GM12878 (cell line): ENCODE measurements around the gene AQP3. TPM values are rescaled to one million over a fixed set of nuclear protein-coding genes. Genes with fewer than 3 reads are reported as not detected.

ENCODE experiments used
- ATAC-seq: fragments of 200-7000 bp; cut with Tn5 transposase; 3 replicates; pipeline ENCODE4 v1.9.1; 2020; ENCODE audit warnings: mild to moderate bottlenecking, moderate library complexity
- BruUV-seq: library from RNA; stranded (reverse); fragments of 400-500 nt; replicated peaks from 2 replicates; lab custom pipeline; 2021; lab: Mats Ljungman, UMichigan
- CTCF ChIA-PET: fragments of 300-600 bp; sonication (Branson Sonifier 250); formaldehyde crosslinking; extraction: SDS; loops from one replicate; lab custom pipeline; 2021; ENCODE audit warnings: inconsistent platforms; lab: Yijun Ruan, JAX
- POLR2A ChIA-PET: fragments of 350-600 bp; formaldehyde crosslinking; extraction: SDS; loops from one replicate; lab custom pipeline; 2021; ENCODE audit warnings: inconsistent platforms; lab: Charles Lee
- RAD21 ChIA-PET: fragments of 300-600 bp; sonication (Branson Sonifier 250); formaldehyde crosslinking; loops from one replicate; lab custom pipeline; 2023; ENCODE audit warnings: antibody characterized with exemption; ENCODE audit not compliant: unreplicated experiment; lab: Charles Lee
- SMC1A ChIA-PET: fragments of 300-600 bp; sonication (Branson Sonifier 250); formaldehyde crosslinking; loops from one replicate; lab custom pipeline; 2023; ENCODE audit not compliant: unreplicated experiment, uncharacterized antibody; lab: Charles Lee
- DNase-seq: peaks from one replicate; pipeline ENCODE4 v3.0.0-alpha.2; 2011; ENCODE audit warnings: low read depth, low spot score
- FAIRE-seq: peaks from 3 replicates; lab custom pipeline; 2011; peaks lifted over from hg19 to GRCh38; lab: Jason Lieb, UNC
- H2AFZ ChIP-seq: 2 replicates; pipeline ENCODE4 v1.6.0; 2011; ENCODE audit warnings: low read depth, low read length, control low read depth; ENCODE audit not compliant: control insufficient read depth
- H3K27ac ChIP-seq: 2 replicates; pipeline ENCODE4 v1.5.1; 2011; ENCODE audit warnings: control low read depth; ENCODE audit not compliant: control insufficient read depth, insufficient read depth
- H3K27me3 ChIP-seq, 2 experiments: replicated peaks in 1 of 2; 2 replicates each; pipeline versions ENCODE4 v1.6.0 to v1.6.1; 2011; ENCODE audit warnings: low read length in 1 of 2; ENCODE audit not compliant: control insufficient read depth in 2 of 2, insufficient read depth in 2 of 2
- H3K36me3 ChIP-seq, 2 experiments: 2 replicates each; pipeline ENCODE4 v1.5.1; 2011; ENCODE audit warnings: low read length in 1 of 2; ENCODE audit not compliant: control insufficient read depth in 2 of 2, insufficient read depth in 2 of 2
- H3K4me1 ChIP-seq: 2 replicates; pipeline ENCODE4 v1.6.1; 2011; ENCODE audit warnings: mild to moderate bottlenecking, low read length, moderate library complexity, mixed read lengths; ENCODE audit not compliant: control insufficient read depth, insufficient read depth
- H3K4me2 ChIP-seq: 2 replicates; pipeline ENCODE4 v1.6.0; 2011; ENCODE audit warnings: control low read depth; ENCODE audit not compliant: control insufficient read depth, insufficient read depth
- H3K4me3 ChIP-seq: fragments of 200-600 bp; sonication (generic); 2 replicates; pipeline ENCODE4 v1.5.1; 2016
- H3K79me2 ChIP-seq: 2 replicates; pipeline ENCODE4 v1.6.0; 2011; ENCODE audit warnings: low read length; ENCODE audit not compliant: control insufficient read depth, insufficient read depth
- H3K9ac ChIP-seq: 2 replicates; pipeline ENCODE4 v1.8.0; 2011; ENCODE audit warnings: low read length, control low read depth, mixed read lengths; ENCODE audit not compliant: control insufficient read depth, insufficient read depth
- H3K9me3 ChIP-seq: replicated peaks from 3 replicates; pipeline ENCODE4 v1.5.1; 2011; ENCODE audit warnings: mild to moderate bottlenecking, low read length; ENCODE audit not compliant: control insufficient read depth, insufficient read depth
- H4K20me1 ChIP-seq: 2 replicates; pipeline ENCODE4 v1.6.0; 2011; ENCODE audit not compliant: control insufficient read depth, insufficient read depth
- ATF7 ChIP-seq: fragments of 450-650 bp; IDR thresholded peaks from 2 replicates; pipeline ENCODE4 v1.6.1; 2016; ENCODE audit warnings: low read depth, mild to moderate bottlenecking
- EED ChIP-seq: sonication (generic); IDR thresholded peaks from 2 replicates; pipeline ENCODE4 v1.6.1; 2016; ENCODE audit warnings: antibody characterized with exemption, low read depth
- EP300 ChIP-seq, 2 experiments: fragments of 150-350 bp in 1 of 2; IDR thresholded peaks; 2 replicates each; pipeline ENCODE4 v1.6.1; 2011 to 2012; ENCODE audit warnings: low read depth in 2 of 2, low read length in 2 of 2, borderline replicate concordance in 1 of 2, improper control_type of control experiment in 1 of 2, inconsistent platforms in 1 of 2; ENCODE audit not compliant: control insufficient read depth in 1 of 2
- MYB ChIP-seq: fragments of 150-350 bp; IDR thresholded peaks from 2 replicates; pipeline ENCODE4 v1.6.1; 2014; ENCODE audit warnings: mild to moderate bottlenecking, low read depth, low read length, borderline replicate concordance
- NFYB ChIP-seq: IDR thresholded peaks from 2 replicates; pipeline ENCODE4 v1.6.1; 2011; ENCODE audit warnings: low read depth, mild to moderate bottlenecking, low read length, improper control_type of control experiment, moderate library complexity; ENCODE audit not compliant: insufficient read depth
- NR2C2 ChIP-seq: IDR thresholded peaks from 2 replicates; pipeline ENCODE4 v1.6.1; 2011; ENCODE audit warnings: borderline replicate concordance, low read depth; ENCODE audit not compliant: control insufficient read depth, insufficient read length
- PAX5 ChIP-seq: IDR thresholded peaks from 2 replicates; pipeline ENCODE4 v1.6.1; 2011; ENCODE audit warnings: low read depth, low read length, borderline replicate concordance
- SUZ12 ChIP-seq: fragments of 200-600 bp; sonication (generic); IDR thresholded peaks from one replicate; pipeline ENCODE4 v1.6.1; 2018; ENCODE audit warnings: antibody characterized with exemption, mild to moderate bottlenecking; ENCODE audit not compliant: unreplicated experiment
- TCF3 ChIP-seq: IDR thresholded peaks from 2 replicates; pipeline ENCODE4 v1.6.1; 2012; ENCODE audit warnings: low read depth, mild to moderate bottlenecking, low read length, borderline replicate concordance; ENCODE audit not compliant: insufficient read depth
- ZBED1 ChIP-seq: IDR thresholded peaks from 2 replicates; pipeline ENCODE4 v1.6.1; 2016; ENCODE audit warnings: borderline replicate concordance
- ZNF24 ChIP-seq: fragments of 450-650 bp; IDR thresholded peaks from 2 replicates; pipeline ENCODE4 v1.6.1; 2017; ENCODE audit warnings: antibody characterized with exemption, mild to moderate bottlenecking
- WGBS: methylation state at CpG from one replicate; pipeline ENCODE4 v1.1.6; 2016; ENCODE audit warnings: low lambda C conversion rate; ENCODE audit not compliant: insufficient replicate concordance, insufficient coverage; ENCODE audit errors: missing lambda C conversion rate; 5-methylcytosine and 5-hydroxymethylcytosine counted together
- in situ Hi-C: fragments of 300-500 bp; cut with MboI; formaldehyde crosslinking; loops from 9 replicates; pipeline ENCODE4 v1.14.3; 2018; ENCODE audit warnings: mixed read lengths
- intact Hi-C: fragments of 100-400 bp; cut with micrococcal nuclease; formaldehyde crosslinking; loops from one replicate; pipeline ENCODE4 v1.14.2; 2022; ENCODE audit not compliant: unreplicated experiment
- polyA plus RNA-seq, 11 experiments: library from polyadenylated mRNA; depleted of rRNA in 4 of 11; unstranded in 6 of 11; stranded (reverse) in 5 of 11; fragments of >200 nt; fragmentation: Nextera tagmentation in 4 of 11; fragmentation: Illumina TruSeq in 1 of 11; extraction: Ambion mirVana in 4 of 11; extraction: Trizol in 1 of 11; gene quantifications; 1 replicate in 1 of 11; 2 replicates in 10 of 11; pipeline versions ENCODE4 v1.2.1 to v1.2.3, GENCODE V29; 2011 to 2016; ENCODE audit warnings: inconsistent platforms in 2 of 11, missing spikeins in 2 of 11, low read depth in 1 of 11
- total RNA-seq, 4 experiments: library from RNA; depleted of rRNA in 3 of 4; stranded (reverse); fragments of >200 nt in 3 of 4; fragmentation: Illumina TruSeq in 1 of 4; extraction: Trizol in 1 of 4; gene quantifications; 2 replicates each; pipeline versions ENCODE4 v1.2.1 to v1.2.3, GENCODE V29; 2013 to 2021

AQP3 gene
- total and polyA plus RNA-seq, 10 of the 15 experiments (the other 5 are each of a cell fraction or from before 2014, with no cell fraction given): 0.60 to 11.8 (median 4.5) TPM

- TF ChIP-seq EED (no peak), EP300 (IDR thresholded peaks at IDR 0.05; ENCODE audit: borderline replicate concordance in 1 of 2, control insufficient read depth in 1 of 2, low read depth in 2 of 2, low read length in 2 of 2) (no peak), ZBED1 (no peak), ZNF24 (no peak), NR2C2 (no peak)
Observed at GRCh38 chr9:33476503-33476902, 29.1 kb upstream of the AQP3 start (continued).

- Histone ChIP-seq H3K79me2 (peaks cover 22% of the 10 kb centered on the region), H3K27me3 (no peaks in the 10 kb centered on the region), H3K27ac (no peak overlapping the region), H3K9me3 (no peaks in the 10 kb centered on the region), H3K4me3 (no peak overlapping the region), H2AFZ (no peak overlapping the region), H4K20me1 (no peaks in the 10 kb centered on the region), H3K4me1 (peaks cover 7% of the 10 kb centered on the region), H3K36me3 (no peaks in the 10 kb centered on the region; a peak in 2 of 4 replicates), H3K4me2 (no peak overlapping the region), H3K9ac (no peak overlapping the region)
- TF ChIP-seq NFYB (no peak), ATF7 (no peak), PAX5 (no peak), MYB (no peak), SUZ12 (no peak), TCF3 (no peak)
- ChIA-PET RAD21 (interaction anchor here (2.1 kb wide), 1 partner anchor 72 kb away, joined by 5 read pairs; no protein-coding TSS in a partner anchor), CTCF (interaction anchor here (0.7 to 2.5 kb wide), 6 partner anchors 8 to 59 kb away, joined by 3 to 16 read pairs (median 4); no protein-coding TSS in a partner anchor), SMC1A (interaction anchor here (0.7 to 1.0 kb wide), 2 partner anchors 8 to 11 kb away, joined by 3 to 4 read pairs; no protein-coding TSS in a partner anchor), POLR2A (interaction anchor here (2.7 kb wide), 1 partner anchor 11 kb away, joined by 12 read pairs; no protein-coding TSS in a partner anchor)
- no TSS peak for BruUV-seq
- in situ Hi-C loops: no loop called here
- intact Hi-C loops: no loop called here
- no peak for ATAC-seq
- FAIRE-seq: no peak
- WGBS: 100% methylated on average over 1 of the region's 1 CpG
- no peak for DNase-seq
Observed at GRCh38 chr9:33475357-33475756, 28.0 kb upstream of the AQP3 start.
